A172 (cell line): ENCODE measurements around the gene TEAD1. TPM values are rescaled to one million over a fixed set of nuclear protein-coding genes. Genes with fewer than 3 reads are reported as not detected.

Source experiments
- DNase-seq: peaks from one replicate; pipeline ENCODE4 v3.0.0-alpha.2; 2015; ENCODE audit warnings: low spot score
- total RNA-seq: library from RNA; depleted of rRNA; stranded (reverse); fragments of >200 nt; shearing (Covaris generic); gene quantifications from 2 replicates; pipeline ENCODE4 v1.2.3, GENCODE V29; 2014

The TEAD1 gene
- total RNA-seq, 1 experiment from 2014 or later: 92.5 TPM

GRCh38 chr11:12686246-12687060, 12.2 kb downstream of the TEAD1 start:
- no peak for DNase-seq

- DNase-seq: no peak
Measured at GRCh38 chr11:12687216-12687623, 13.0 kb downstream of the TEAD1 start.

GRCh38 chr11:12687740-12688139, 13.5 kb downstream of the TEAD1 start:
- no peak for DNase-seq

DNA sequence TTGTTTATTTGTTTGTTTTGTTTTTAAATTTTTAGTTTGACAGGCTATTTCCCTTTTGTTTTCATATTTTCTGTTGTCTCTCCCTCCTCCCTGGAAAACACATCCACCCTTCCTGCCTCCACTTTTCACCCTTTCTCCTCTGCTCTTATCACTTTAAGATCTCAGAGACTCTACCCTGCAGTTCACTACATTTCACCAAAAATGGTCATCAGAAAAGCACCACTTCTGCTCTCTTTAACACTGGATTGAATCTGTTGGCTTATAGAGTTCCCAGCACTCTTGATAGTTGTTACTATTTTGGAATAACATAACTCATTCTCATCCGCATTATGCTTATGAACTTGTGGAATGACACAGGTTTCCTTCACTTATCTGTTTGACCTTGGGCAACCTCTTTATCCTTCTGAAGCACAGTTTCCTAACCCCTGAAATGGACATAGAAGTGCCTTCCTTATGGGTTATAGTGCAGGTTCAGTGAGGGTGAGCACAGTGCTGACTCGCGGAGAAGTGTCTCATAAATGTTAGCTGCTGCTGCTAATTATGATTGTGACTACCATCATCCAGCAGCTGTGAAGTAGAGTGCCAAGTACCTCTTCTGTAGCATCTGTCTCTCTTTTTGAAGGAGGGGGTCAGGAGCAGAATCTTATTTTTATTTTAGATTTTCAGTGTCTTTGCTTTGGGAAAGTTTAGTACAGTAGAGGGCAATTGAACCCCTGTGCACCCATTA, 15.0 kb downstream of the TEAD1 start:
- peak; percentile 40 for DNase-seq

GRCh38 chr11:12690663-12691062, 16.4 kb downstream of the TEAD1 start:
- DNase-seq: no peak

GRCh38 chr11:12691473-12691872, 17.3 kb downstream of the TEAD1 start:
- no peak for DNase-seq

DNA sequence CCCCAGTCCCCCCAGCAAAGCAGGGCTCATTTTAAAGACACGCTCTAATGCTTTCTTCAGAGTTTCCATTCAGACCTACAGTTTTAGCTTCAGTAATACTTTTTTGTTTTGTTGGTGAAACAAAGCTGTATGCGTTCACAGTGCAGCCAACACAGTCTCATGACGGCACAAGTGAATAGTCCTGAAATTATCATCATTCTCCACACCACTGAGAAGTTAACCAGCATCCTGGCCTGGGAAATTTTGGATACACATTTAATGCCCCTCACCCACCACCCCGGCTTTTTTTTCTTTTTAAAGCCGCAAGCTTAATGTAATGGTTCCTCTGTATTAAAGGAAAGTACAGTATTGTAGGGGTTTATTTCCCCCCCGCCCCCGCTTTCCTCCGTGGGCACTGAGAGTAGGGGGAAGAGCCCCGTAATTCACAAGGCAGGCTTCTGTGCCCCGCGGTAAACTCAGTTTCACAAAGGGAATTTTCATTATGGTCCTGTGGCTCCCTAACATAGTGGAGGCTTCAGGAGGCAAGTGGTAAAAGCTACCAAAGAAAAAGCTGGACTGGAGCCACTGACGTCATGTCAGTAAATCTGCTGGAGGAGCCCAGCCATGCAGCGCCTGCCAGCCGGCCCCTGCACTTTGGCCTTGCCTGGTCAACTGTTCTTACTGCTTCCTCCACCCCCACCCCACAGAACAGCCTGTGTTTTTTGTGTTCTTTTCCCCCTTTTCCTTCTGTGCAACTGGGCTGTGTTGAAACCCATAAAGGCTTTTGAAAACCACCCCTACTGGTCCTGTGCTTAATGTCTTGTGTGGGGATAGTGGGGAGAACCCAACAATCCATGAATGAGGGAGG, 18.2 kb downstream of the TEAD1 start:
- DNase-seq: peak; percentile 95

DNA sequence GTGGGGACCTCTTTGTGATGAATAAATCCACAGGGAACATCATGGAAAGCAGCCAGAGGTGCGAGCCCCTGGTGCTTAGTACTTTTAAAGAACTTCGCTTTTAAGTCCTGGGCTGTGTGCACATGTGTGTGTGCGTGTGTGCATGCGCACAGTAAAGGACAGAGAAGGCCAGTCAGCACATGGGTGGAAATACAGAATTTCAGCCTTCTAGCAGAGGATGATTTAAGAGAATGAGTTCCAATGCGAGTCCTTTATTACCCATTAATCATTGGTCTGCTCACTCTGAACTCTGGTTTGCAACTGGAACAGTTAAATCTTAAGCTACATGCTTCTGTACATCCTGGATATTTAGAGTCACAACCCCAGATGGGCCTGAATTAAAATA, 18.9 kb downstream of the TEAD1 start:
- DNase-seq: no peak

DNA sequence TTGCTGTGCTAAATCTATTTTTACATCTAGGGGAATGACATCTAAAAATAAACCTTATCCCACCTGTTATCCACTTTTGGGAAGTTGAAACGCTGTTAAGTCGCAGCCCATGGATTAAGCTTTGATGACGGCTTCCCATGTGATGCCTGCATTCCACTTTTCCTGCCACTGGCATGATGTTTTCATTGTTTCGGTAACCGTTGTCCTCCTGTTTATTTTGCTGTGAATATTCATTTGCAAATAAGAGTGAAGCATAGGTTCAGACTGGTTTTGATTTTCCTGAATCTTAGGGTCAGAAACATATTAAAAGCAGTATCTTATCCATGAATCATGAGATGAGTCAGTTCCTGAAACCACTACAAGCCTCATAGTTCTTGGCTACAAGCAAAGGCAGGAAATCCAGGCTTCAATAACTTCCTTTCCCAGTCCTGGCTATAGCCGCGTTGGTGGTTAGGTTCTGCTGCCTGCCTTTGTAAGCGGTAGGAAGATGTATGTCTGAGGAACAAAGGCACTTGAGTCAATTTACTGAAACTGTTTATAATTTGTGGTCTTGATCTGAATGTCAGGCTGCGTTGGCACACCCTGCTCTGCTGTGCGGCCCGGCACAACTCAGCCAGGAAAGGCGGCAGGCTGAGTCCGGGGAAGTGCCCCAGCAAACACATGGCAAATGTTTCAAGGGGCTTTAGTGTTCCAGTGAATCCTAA, 19.4 kb downstream of the TEAD1 start:
- DNase-seq: peak; percentile 99

- DNase-seq: no peak
Measured at GRCh38 chr11:12694183-12694531, 19.9 kb downstream of the TEAD1 start.

- DNase-seq: no peak
Measured at GRCh38 chr11:12695221-12695794, 21.1 kb downstream of the TEAD1 start.

DNA sequence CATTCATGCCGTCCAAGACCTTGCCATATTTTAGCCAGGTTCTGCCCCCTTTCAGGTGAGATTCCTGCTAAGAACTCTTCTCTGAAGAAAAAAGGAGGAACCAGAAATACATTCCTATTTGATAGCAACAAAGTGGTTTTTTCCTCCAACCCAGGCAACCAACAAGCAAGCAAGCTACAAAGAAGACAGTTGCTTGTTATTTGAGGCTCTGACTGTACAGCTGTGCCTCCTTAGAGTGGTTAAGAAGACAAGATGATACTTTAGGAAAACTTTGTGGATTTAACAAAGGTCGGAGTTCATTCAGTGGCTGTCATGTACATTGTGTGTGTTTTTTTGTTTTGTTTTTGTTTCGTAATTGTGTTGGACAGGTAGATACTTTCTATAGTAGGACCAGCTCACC, 21.7 kb downstream of the TEAD1 start:
- DNase-seq: no peak

DNA sequence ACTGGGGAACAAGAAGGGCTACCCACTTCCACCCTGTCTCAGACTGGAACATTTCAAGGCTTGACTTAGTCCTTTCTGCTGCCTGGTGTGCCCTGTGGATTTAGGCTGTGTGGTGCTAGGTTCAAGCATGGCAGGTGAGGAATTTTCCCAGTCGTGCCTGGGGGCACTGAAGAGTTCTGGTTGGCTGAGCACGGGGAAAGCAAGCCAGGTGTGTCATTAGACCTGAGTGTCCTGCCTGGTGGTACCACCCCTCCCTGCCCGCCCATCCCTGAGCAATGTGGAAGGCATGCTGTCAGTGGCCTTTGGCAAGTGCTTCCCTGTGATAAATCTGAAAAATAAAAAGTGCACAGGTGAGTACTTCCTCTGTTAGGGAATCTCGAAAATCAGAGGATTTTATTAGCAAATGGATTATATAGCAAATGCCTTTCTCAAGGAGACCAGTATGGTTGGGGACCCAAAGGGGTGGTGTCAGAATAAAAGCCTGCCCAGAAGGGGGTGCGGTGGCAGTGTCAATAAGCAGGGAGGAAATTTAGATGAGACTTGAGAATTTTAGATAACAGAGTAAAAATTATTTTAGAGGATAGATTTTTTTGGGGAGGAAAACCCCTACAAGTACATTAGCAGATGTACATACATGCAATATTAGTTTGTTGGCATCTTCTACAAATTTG, 22.8 kb downstream of the TEAD1 start:
- DNase-seq: no peak

DNA sequence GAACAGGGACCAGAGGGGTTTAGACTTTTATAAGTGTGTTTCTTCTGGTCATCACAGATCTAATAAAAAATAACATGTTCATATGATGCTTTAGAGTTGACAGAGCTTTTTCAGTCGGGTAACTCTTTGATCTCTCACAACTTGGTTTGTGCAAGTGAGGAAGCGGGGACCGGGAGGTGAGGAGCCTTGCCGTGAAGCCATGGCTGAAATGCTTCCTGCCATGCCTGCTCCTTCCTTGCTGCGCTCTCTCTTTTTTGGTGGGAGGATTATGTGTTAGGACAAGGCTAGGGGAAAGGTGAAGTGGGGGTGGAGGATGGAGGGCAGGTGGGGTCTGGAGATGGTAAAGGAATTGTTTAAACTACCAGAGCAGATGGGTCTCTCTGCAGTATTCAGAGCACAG, 23.8 kb downstream of the TEAD1 start:
- DNase-seq: no peak

DNA sequence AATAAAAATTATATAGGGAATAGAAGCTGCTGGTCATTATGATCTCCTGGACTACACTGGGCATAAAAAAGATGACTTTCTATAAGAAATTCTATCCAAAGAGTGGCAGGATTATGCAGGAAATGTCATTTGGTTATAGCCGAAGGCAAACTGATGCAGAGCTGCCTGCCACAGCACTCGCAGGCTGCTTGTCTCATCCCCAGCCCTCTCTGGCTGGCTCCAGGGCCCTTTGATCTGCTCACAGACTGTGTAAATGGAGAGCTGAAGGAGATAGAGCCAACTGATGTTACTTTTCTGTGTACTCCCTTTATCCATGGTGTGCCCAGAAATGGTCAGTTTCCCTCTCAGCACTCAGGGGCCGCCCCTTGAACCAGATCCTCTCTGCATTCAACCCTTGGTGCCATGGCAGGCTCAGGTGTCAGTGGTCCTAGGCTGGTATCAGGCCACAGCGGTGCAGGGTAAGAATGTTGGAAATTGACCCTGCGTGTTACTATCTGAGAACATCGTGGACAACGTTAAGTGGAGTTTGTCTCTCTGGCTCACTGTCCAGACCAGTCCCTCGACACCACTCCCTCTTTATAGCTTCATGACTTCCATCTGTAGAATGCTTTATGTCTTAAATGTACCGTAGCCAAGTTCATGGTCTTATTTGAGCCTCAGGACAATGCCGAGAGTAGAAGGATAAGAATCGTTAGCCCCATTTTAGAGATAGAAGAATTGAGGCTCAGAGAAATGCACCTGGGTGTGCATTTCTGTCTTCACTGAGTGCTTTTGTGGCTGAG, 27.8 kb downstream of the TEAD1 start:
- no peak for DNase-seq

GRCh38 chr11:12702999-12703453, 28.8 kb downstream of the TEAD1 start:
- no peak for DNase-seq

- DNase-seq: no peak
Measured at GRCh38 chr11:12704049-12704448, 29.8 kb downstream of the TEAD1 start.

DNA sequence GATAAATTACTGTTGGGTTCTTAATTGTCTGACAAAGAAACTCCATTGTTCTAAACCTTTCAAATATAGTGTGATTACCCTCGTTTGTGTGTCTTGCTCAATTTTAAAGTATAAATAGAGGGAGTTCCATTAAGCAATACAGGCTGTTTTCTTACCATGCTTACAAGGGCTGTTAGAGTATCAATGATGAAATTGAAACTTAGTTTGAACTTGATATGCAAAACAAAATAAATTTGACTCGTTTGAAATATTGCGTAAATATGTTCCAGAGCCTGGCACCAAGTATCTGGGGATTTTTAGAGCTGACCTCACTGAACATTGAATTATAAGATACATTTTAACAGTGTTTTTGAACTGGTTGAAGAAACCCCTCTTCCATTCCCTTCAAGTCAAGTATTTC, 31.7 kb downstream of the TEAD1 start:
- DNase-seq: no peak

GRCh38 chr11:12706545-12707499, 32.6 kb downstream of the TEAD1 start:
- DNase-seq: no peak
